ENCODE measurements around the gene CD3E.
A peak's percentile ranks its signal among the peaks of the same experiment; 100 is the strongest.

The CD3E gene

GRCh38 chr11:118310271-118310670 is 5.7 kb downstream of the CD3E start:
- Mint-ChIP-seq H3K36me3 (peaks cover 51% of the 10 kb centered on the region), H3K9me3 (peaks cover 4% of the 10 kb centered on the region), H3K4me3 (peak overlapping the region; percentile 69), H3K4me1 (peaks cover 87% of the 10 kb centered on the region), H3K27ac (peak overlapping the region; percentile 89), H3K27me3 (no peaks in the 10 kb centered on the region)

GRCh38 chr11:118310781-118311485 is 6.4 kb downstream of the CD3E start:
- Mint-ChIP-seq H3K4me3 (peak overlapping the region; percentile 19), H3K27ac (peak overlapping the region; percentile 90), H3K27me3 (no peaks in the 10 kb centered on the region), H3K9me3 (peaks cover 4% of the 10 kb centered on the region), H3K4me1 (peaks cover 90% of the 10 kb centered on the region), H3K36me3 (peaks cover 53% of the 10 kb centered on the region)

- peaks cover 93% of the 10 kb centered on the region for H3K4me1 Mint-ChIP-seq
These were observed 7.0 kb downstream of the CD3E start for GRCh38 chr11:118311518-118311917.

GRCh38 chr11:118312328-118312727 is 7.8 kb downstream of the CD3E start:
- peaks cover 46% of the 10 kb centered on the region for H3K36me3 Mint-ChIP-seq
- H3K4me1 Mint-ChIP-seq, result peaks cover 93% of the 10 kb centered on the region
- peaks cover 4% of the 10 kb centered on the region for H3K9me3 Mint-ChIP-seq
- H3K27me3 Mint-ChIP-seq, result no peaks in the 10 kb centered on the region
- peak overlapping the region; percentile 43 for H3K4me3 Mint-ChIP-seq
- peak overlapping the region; percentile 80 for H3K27ac Mint-ChIP-seq

More at GRCh38 chr11:118311518-118311917, 7.0 kb downstream of the CD3E start:
- Mint-ChIP-seq H3K27me3 (no peaks in the 10 kb centered on the region), H3K4me3 (peak overlapping the region; percentile 19), H3K9me3 (peaks cover 4% of the 10 kb centered on the region), H3K36me3 (peaks cover 52% of the 10 kb centered on the region), H3K27ac (peak overlapping the region; percentile 90)

- peaks cover 91% of the 10 kb centered on the region for H3K4me1 Mint-ChIP-seq
- no peak overlapping the region for H3K27ac Mint-ChIP-seq
- H3K27me3 Mint-ChIP-seq, result no peaks in the 10 kb centered on the region
- H3K4me3 Mint-ChIP-seq, result no peak overlapping the region
- H3K9me3 Mint-ChIP-seq, result peaks cover 4% of the 10 kb centered on the region
- H3K36me3 Mint-ChIP-seq, result peaks cover 41% of the 10 kb centered on the region
These were observed 8.7 kb downstream of the CD3E start for GRCh38 chr11:118313242-118313641.

- Mint-ChIP-seq H3K27ac (peak overlapping the region; percentile 81), H3K36me3 (peaks cover 31% of the 10 kb centered on the region), H3K9me3 (no peaks in the 10 kb centered on the region), H3K4me1 (peaks cover 92% of the 10 kb centered on the region), H3K4me3 (peak overlapping the region; percentile 23), H3K27me3 (no peaks in the 10 kb centered on the region)
These were observed 10.5 kb downstream of the CD3E start for GRCh38 chr11:118314988-118315411.

- no peaks in the 10 kb centered on the region for H3K9me3 Mint-ChIP-seq
- H3K4me1 Mint-ChIP-seq, result peaks cover 90% of the 10 kb centered on the region
- no peaks in the 10 kb centered on the region for H3K27me3 Mint-ChIP-seq
- H3K4me3 Mint-ChIP-seq, result no peak overlapping the region
- peaks cover 25% of the 10 kb centered on the region for H3K36me3 Mint-ChIP-seq
- peak overlapping the region; percentile 83 for H3K27ac Mint-ChIP-seq
These were observed 13.6 kb downstream of the CD3E start for GRCh38 chr11:118318124-118318523.

GRCh38 chr11:118318581-118319336 is 14.2 kb downstream of the CD3E start:
- no peaks in the 10 kb centered on the region for H3K9me3 Mint-ChIP-seq
- H3K27ac Mint-ChIP-seq, result peak overlapping the region; percentile 96
- H3K4me3 Mint-ChIP-seq, result peak overlapping the region; percentile 23
- no peaks in the 10 kb centered on the region for H3K27me3 Mint-ChIP-seq
- H3K4me1 Mint-ChIP-seq, result peaks cover 91% of the 10 kb centered on the region
- H3K36me3 Mint-ChIP-seq, result peaks cover 28% of the 10 kb centered on the region

GRCh38 chr11:118319337-118319707 is 14.8 kb downstream of the CD3E start:
- Mint-ChIP-seq H3K27ac (peak overlapping the region; percentile 96), H3K36me3 (peaks cover 25% of the 10 kb centered on the region), H3K9me3 (no peaks in the 10 kb centered on the region), H3K27me3 (no peaks in the 10 kb centered on the region), H3K4me3 (peak overlapping the region; percentile 23), H3K4me1 (peaks cover 89% of the 10 kb centered on the region)

- peaks cover 25% of the 10 kb centered on the region for H3K36me3 Mint-ChIP-seq
- H3K27ac Mint-ChIP-seq, result peak overlapping the region; percentile 74
- H3K9me3 Mint-ChIP-seq, result no peaks in the 10 kb centered on the region
- no peak overlapping the region for H3K4me3 Mint-ChIP-seq
- no peaks in the 10 kb centered on the region for H3K27me3 Mint-ChIP-seq
- peaks cover 86% of the 10 kb centered on the region for H3K4me1 Mint-ChIP-seq
These were observed 16.0 kb downstream of the CD3E start for GRCh38 chr11:118320515-118320914.

GRCh38 chr11:118321386-118322082 is 17.0 kb downstream of the CD3E start:
- H3K27ac Mint-ChIP-seq, result peak overlapping the region; percentile 80
- H3K4me1 Mint-ChIP-seq, result peaks cover 83% of the 10 kb centered on the region
- peaks cover 23% of the 10 kb centered on the region for H3K36me3 Mint-ChIP-seq
- no peaks in the 10 kb centered on the region for H3K9me3 Mint-ChIP-seq
- H3K4me3 Mint-ChIP-seq, result peak overlapping the region; percentile 33
- no peaks in the 10 kb centered on the region for H3K27me3 Mint-ChIP-seq

GRCh38 chr11:118322721-118323120 is 18.2 kb downstream of the CD3E start:
- H3K27ac Mint-ChIP-seq, result no peak overlapping the region
- H3K4me3 Mint-ChIP-seq, result no peak overlapping the region
- peaks cover 77% of the 10 kb centered on the region for H3K4me1 Mint-ChIP-seq
- no peaks in the 10 kb centered on the region for H3K9me3 Mint-ChIP-seq
- H3K36me3 Mint-ChIP-seq, result peaks cover 20% of the 10 kb centered on the region
- H3K27me3 Mint-ChIP-seq, result no peaks in the 10 kb centered on the region

- no peaks in the 10 kb centered on the region for H3K27me3 Mint-ChIP-seq
- H3K9me3 Mint-ChIP-seq, result no peaks in the 10 kb centered on the region
- H3K4me3 Mint-ChIP-seq, result no peak overlapping the region
- peaks cover 22% of the 10 kb centered on the region for H3K36me3 Mint-ChIP-seq
- H3K4me1 Mint-ChIP-seq, result peaks cover 65% of the 10 kb centered on the region
- peak overlapping the region; percentile 20 for H3K27ac Mint-ChIP-seq
These were observed 20.8 kb downstream of the CD3E start for GRCh38 chr11:118325283-118325682.

- Mint-ChIP-seq H3K4me3 (no peak overlapping the region), H3K9me3 (no peaks in the 10 kb centered on the region), H3K36me3 (peaks cover 11% of the 10 kb centered on the region), H3K27ac (peak overlapping the region; percentile 95), H3K4me1 (peaks cover 43% of the 10 kb centered on the region), H3K27me3 (no peaks in the 10 kb centered on the region)
These were observed 24.2 kb downstream of the CD3E start for GRCh38 chr11:118328745-118329144.

- peak overlapping the region; percentile 73 for H3K4me3 Mint-ChIP-seq
These were observed 30.2 kb downstream of the CD3E start for GRCh38 chr11:118334745-118335144.

More at GRCh38 chr11:118334745-118335144, 30.2 kb downstream of the CD3E start:
- H3K36me3 Mint-ChIP-seq, result peaks cover 15% of the 10 kb centered on the region
- peak overlapping the region; percentile 97 for H3K27ac Mint-ChIP-seq
- H3K27me3 Mint-ChIP-seq, result no peaks in the 10 kb centered on the region
- no peaks in the 10 kb centered on the region for H3K9me3 Mint-ChIP-seq
- peaks cover 52% of the 10 kb centered on the region for H3K4me1 Mint-ChIP-seq

All from activated naive CD4-positive, alpha-beta T cell treated with anti-CD3 and anti-CD28 coated beads, Interleukin-2, amount 50 U/mL, for 24 hours (primary cell).